Activated CD8-positive, alpha-beta memory T cell treated with anti-CD3 and anti-CD28 coated beads, Interleukin-2, amount 10 ng/mL, durations not matched to agents 7 days and 5 days (primary cell): ENCODE results near the gene GRAMD1B. TPM values are rescaled to one million over a fixed set of nuclear protein-coding genes. Genes with fewer than 3 reads are reported as not detected.

Source experiments
- ATAC-seq: fragments of 150-1000 bp; cut with Tn5 transposase; one replicate; pipeline ENCODE4 v1.10.0; 2021; ENCODE audit warnings: moderate library complexity
- CTCF ChIA-PET: fragments of 350-600 bp; sonication (Branson Sonifier 250); formaldehyde crosslinking; loops from one replicate; lab custom pipeline; 2021; ENCODE audit warnings: antibody characterized with exemption; lab: Charles Lee
- DNase-seq: peaks from one replicate; pipeline ENCODE4 v3.0.0-alpha.2; 2020
- H3K27ac Mint-ChIP-seq: one replicate; pipeline ENCODE4 v1.8.0; 2021; ENCODE audit warnings: mild to moderate bottlenecking, mixed read lengths
- H3K27me3 Mint-ChIP-seq: one replicate; pipeline ENCODE4 v1.8.0; 2021; ENCODE audit warnings: mixed read lengths
- H3K36me3 Mint-ChIP-seq: one replicate; pipeline ENCODE4 v1.8.0; 2021; ENCODE audit warnings: mild to moderate bottlenecking, mixed read lengths
- H3K4me1 Mint-ChIP-seq: one replicate; pipeline ENCODE4 v1.8.0; 2021; ENCODE audit warnings: mixed read lengths
- H3K4me3 Mint-ChIP-seq: one replicate; pipeline ENCODE4 v1.8.0; 2021; ENCODE audit warnings: mild to moderate bottlenecking, moderate library complexity, mixed read lengths
- H3K9me3 Mint-ChIP-seq: one replicate; pipeline ENCODE4 v1.8.0; 2022; ENCODE audit warnings: low read depth, mixed read lengths
- total RNA-seq, 2 experiments: library from RNA; stranded (reverse); gene quantifications; one replicate each; pipeline ENCODE4 v1.2.3, GENCODE V29; 2021

The GRAMD1B gene
- total RNA-seq, 2 experiments from 2014 or later, result 75.6 to 89.9 TPM

DNA sequence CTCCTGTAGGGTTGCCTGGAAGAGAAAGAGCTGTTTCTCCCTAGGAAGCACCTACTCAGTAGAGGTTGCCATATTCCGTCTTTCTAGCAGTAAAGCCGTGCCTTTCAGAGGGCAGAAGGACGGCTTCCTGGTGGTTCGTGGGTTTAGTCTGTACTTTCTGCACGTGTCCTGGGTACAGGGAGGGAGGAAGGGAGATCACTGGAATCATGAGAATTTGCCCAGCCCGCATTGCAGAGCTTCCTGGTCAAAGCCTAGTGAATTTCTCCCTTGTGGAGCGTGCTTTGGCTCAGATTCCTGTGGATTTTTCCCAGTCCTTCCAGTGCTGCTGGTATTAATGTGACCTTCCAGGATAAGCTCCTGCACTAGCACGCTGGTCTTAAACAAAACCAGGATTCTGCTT lies 44.9 kb downstream of the GRAMD1B start:
- CTCF ChIA-PET, result interaction anchor here (0.7 to 9.9 kb wide), 10 partner anchors 10 to 174 kb away, joined by 3 to 248 read pairs (median 4); no protein-coding TSS in a partner anchor
- Mint-ChIP-seq H3K27me3 (no peaks in the 10 kb centered on the region), H3K4me3 (no peak overlapping the region), H3K9me3 (no peaks in the 10 kb centered on the region), H3K27ac (no peak overlapping the region), H3K4me1 (peaks cover 51% of the 10 kb centered on the region), H3K36me3 (peaks cover 13% of the 10 kb centered on the region)
- DNase-seq (no peak), ATAC-seq (no peak)

DNA sequence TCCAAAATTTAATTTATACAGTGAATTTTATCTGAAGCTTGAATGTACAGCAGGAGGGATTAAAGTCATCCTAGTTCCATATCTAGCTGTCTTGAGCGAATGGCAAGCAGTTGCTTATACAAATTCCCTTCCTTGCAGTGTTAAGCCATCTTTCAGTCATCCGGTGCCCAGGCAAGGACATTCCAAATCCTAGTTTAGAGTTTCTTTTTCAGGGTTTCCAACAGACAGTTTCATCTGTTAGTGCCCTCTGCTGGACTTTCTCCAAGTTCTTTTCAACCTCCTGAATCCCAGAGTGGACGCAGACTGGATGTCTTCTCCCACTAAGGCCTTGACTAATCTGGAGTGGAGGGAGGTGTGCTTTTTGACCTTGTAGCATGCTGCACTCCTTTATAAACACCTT lies 45.4 kb downstream of the GRAMD1B start:
- H3K4me1 Mint-ChIP-seq, result peaks cover 54% of the 10 kb centered on the region
- H3K4me3 Mint-ChIP-seq, result no peak overlapping the region
- DNase-seq (no peak), ATAC-seq (no peak)
- H3K27me3 Mint-ChIP-seq, result no peaks in the 10 kb centered on the region
- no peak overlapping the region for H3K27ac Mint-ChIP-seq
- CTCF ChIA-PET, result interaction anchor here (0.7 to 9.9 kb wide), 7 partner anchors 9 to 94 kb away, joined by 3 to 248 read pairs (median 4); no protein-coding TSS in a partner anchor
- no peaks in the 10 kb centered on the region for H3K9me3 Mint-ChIP-seq
- H3K36me3 Mint-ChIP-seq, result peaks cover 14% of the 10 kb centered on the region

- H3K27ac Mint-ChIP-seq, result no peak overlapping the region
- no peak overlapping the region for H3K4me3 Mint-ChIP-seq
- peaks cover 27% of the 10 kb centered on the region for H3K36me3 Mint-ChIP-seq
- DNase-seq, result no peak
- no peaks in the 10 kb centered on the region for H3K9me3 Mint-ChIP-seq
- no peaks in the 10 kb centered on the region for H3K27me3 Mint-ChIP-seq
- peaks cover 64% of the 10 kb centered on the region for H3K4me1 Mint-ChIP-seq
- no peak for ATAC-seq
- CTCF ChIA-PET, result interaction anchor here (1.0 to 9.9 kb wide), 13 partner anchors 8 to 207 kb away, joined by 3 to 248 read pairs (median 5); no protein-coding TSS in a partner anchor
These were observed 47.3 kb downstream of the GRAMD1B start for GRCh38 chr11:123477205-123477907.

- peak overlapping the region; percentile 78 for H3K27ac Mint-ChIP-seq
- no peaks in the 10 kb centered on the region for H3K9me3 Mint-ChIP-seq
- peak; percentile 47 for DNase-seq
- peaks cover 71% of the 10 kb centered on the region for H3K4me1 Mint-ChIP-seq
- H3K27me3 Mint-ChIP-seq, result no peaks in the 10 kb centered on the region
- peak; percentile 45 for ATAC-seq
- CTCF ChIA-PET, result interaction anchor here (0.8 to 9.9 kb wide), 46 partner anchors 9 to 421 kb away, joined by 3 to 248 read pairs (median 5); no protein-coding TSS in a partner anchor
- peaks cover 32% of the 10 kb centered on the region for H3K36me3 Mint-ChIP-seq
- peak overlapping the region; percentile 57 for H3K4me3 Mint-ChIP-seq
These were observed 48.4 kb downstream of the GRAMD1B start for GRCh38 chr11:123478352-123478987.

- Mint-ChIP-seq H3K4me3 (peak overlapping the region; percentile 57), H3K27ac (peak overlapping the region; percentile 78), H3K4me1 (peaks cover 75% of the 10 kb centered on the region), H3K36me3 (peaks cover 35% of the 10 kb centered on the region), H3K9me3 (no peaks in the 10 kb centered on the region), H3K27me3 (no peaks in the 10 kb centered on the region)
- peak; percentile 63 for DNase-seq
- CTCF ChIA-PET, result interaction anchor here (0.7 to 9.9 kb wide), 48 partner anchors 9 to 422 kb away, joined by 3 to 248 read pairs (median 5); no protein-coding TSS in a partner anchor
- ATAC-seq, result peak; percentile 76
These were observed 49.2 kb downstream of the GRAMD1B start for GRCh38 chr11:123479048-123479837.

DNA sequence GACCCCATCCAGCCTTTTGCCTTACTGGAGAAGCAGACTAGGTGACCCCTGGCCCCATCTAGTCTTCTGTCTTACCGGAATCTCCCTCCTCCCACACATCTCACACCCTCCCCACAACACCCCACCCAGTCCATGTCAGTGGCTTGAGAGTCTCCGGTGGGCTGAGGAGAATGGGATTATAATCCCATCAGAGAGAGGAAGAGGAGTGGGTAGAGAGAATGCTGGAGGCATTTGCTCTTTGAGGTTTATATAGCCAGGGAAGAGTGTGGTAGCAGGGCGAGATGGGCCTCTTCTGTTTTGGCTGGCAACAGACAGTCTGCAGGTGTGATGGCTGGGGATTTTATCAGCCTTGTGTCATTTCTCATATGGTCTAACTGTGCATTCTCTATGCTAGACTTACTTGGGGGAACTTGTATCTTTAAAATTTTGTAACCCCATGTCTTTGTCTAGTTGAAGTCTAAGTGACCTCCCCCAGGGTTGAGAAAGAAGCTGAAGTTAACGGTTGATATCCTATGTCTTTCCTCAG lies 50.3 kb downstream of the GRAMD1B start:
- no peak for ATAC-seq
- peak overlapping the region; percentile 19 for H3K27ac Mint-ChIP-seq
- H3K9me3 Mint-ChIP-seq, result no peaks in the 10 kb centered on the region
- H3K27me3 Mint-ChIP-seq, result no peaks in the 10 kb centered on the region
- H3K4me1 Mint-ChIP-seq, result peaks cover 77% of the 10 kb centered on the region
- no peak overlapping the region for H3K4me3 Mint-ChIP-seq
- DNase-seq, result no peak
- CTCF ChIA-PET, result interaction anchor here (0.7 to 9.9 kb wide), 10 partner anchors 8 to 424 kb away, joined by 3 to 248 read pairs (median 6); no protein-coding TSS in a partner anchor
- peaks cover 38% of the 10 kb centered on the region for H3K36me3 Mint-ChIP-seq

GRCh38 chr11:123480882-123481281 lies 50.8 kb downstream of the GRAMD1B start:
- Mint-ChIP-seq H3K36me3 (peaks cover 40% of the 10 kb centered on the region), H3K27ac (no peak overlapping the region), H3K9me3 (no peaks in the 10 kb centered on the region), H3K4me1 (peaks cover 72% of the 10 kb centered on the region), H3K27me3 (no peaks in the 10 kb centered on the region), H3K4me3 (no peak overlapping the region)
- DNase-seq, result no peak
- no peak for ATAC-seq
- CTCF ChIA-PET, result interaction anchor here (0.7 to 9.9 kb wide), 7 partner anchors 17 to 424 kb away, joined by 3 to 248 read pairs (median 6); no protein-coding TSS in a partner anchor

- DNase-seq (peak; percentile 59), ATAC-seq (no peak)
- Mint-ChIP-seq H3K36me3 (peaks cover 42% of the 10 kb centered on the region), H3K9me3 (no peaks in the 10 kb centered on the region), H3K4me3 (no peak overlapping the region), H3K27me3 (no peaks in the 10 kb centered on the region), H3K4me1 (peaks cover 69% of the 10 kb centered on the region), H3K27ac (no peak overlapping the region)
- CTCF ChIA-PET, result interaction anchor here (0.5 to 9.9 kb wide), 7 partner anchors 14 to 352 kb away, joined by 3 to 248 read pairs (median 3); no protein-coding TSS in a partner anchor
These were observed 51.6 kb downstream of the GRAMD1B start for GRCh38 chr11:123481640-123482039.

- H3K27me3 Mint-ChIP-seq, result no peaks in the 10 kb centered on the region
- H3K4me3 Mint-ChIP-seq, result no peak overlapping the region
- CTCF ChIA-PET, result interaction anchor here (0.9 to 9.9 kb wide), 5 partner anchors 14 to 181 kb away, joined by 3 to 248 read pairs (median 3); no protein-coding TSS in a partner anchor
- H3K27ac Mint-ChIP-seq, result no peak overlapping the region
- DNase-seq, result no peak
- peaks cover 43% of the 10 kb centered on the region for H3K36me3 Mint-ChIP-seq
- H3K4me1 Mint-ChIP-seq, result peaks cover 66% of the 10 kb centered on the region
- no peaks in the 10 kb centered on the region for H3K9me3 Mint-ChIP-seq
- no peak for ATAC-seq
These were observed 52.1 kb downstream of the GRAMD1B start for GRCh38 chr11:123482218-123482617.

GRCh38 chr11:123483058-123483457 lies 53.0 kb downstream of the GRAMD1B start:
- no peaks in the 10 kb centered on the region for H3K27me3 Mint-ChIP-seq
- no peaks in the 10 kb centered on the region for H3K9me3 Mint-ChIP-seq
- H3K4me1 Mint-ChIP-seq, result peaks cover 64% of the 10 kb centered on the region
- peaks cover 45% of the 10 kb centered on the region for H3K36me3 Mint-ChIP-seq
- H3K4me3 Mint-ChIP-seq, result no peak overlapping the region
- no peak for ATAC-seq
- no peak overlapping the region for H3K27ac Mint-ChIP-seq
- CTCF ChIA-PET, result interaction anchor here (0.7 kb wide), 1 partner anchor 76 kb away, joined by 3 read pairs; no protein-coding TSS in a partner anchor
- no peak for DNase-seq

GRCh38 chr11:123483466-123483865 lies 53.4 kb downstream of the GRAMD1B start:
- H3K36me3 Mint-ChIP-seq, result peaks cover 45% of the 10 kb centered on the region
- ATAC-seq, result no peak
- H3K4me3 Mint-ChIP-seq, result no peak overlapping the region
- H3K4me1 Mint-ChIP-seq, result peaks cover 59% of the 10 kb centered on the region
- CTCF ChIA-PET, result interaction anchor here (0.7 to 2.1 kb wide), 4 partner anchors 52 to 222 kb away, joined by 3 to 12 read pairs (median 6); no protein-coding TSS in a partner anchor
- no peaks in the 10 kb centered on the region for H3K27me3 Mint-ChIP-seq
- no peaks in the 10 kb centered on the region for H3K9me3 Mint-ChIP-seq
- H3K27ac Mint-ChIP-seq, result no peak overlapping the region
- DNase-seq, result no peak

- no peak overlapping the region for H3K4me3 Mint-ChIP-seq
- peaks cover 50% of the 10 kb centered on the region for H3K4me1 Mint-ChIP-seq
- DNase-seq (no peak), ATAC-seq (no peak)
- CTCF ChIA-PET, result interaction anchor here (1.0 to 2.1 kb wide), 5 partner anchors 9 to 223 kb away, joined by 4 to 12 read pairs (median 6); no protein-coding TSS in a partner anchor
- H3K27me3 Mint-ChIP-seq, result no peaks in the 10 kb centered on the region
- no peaks in the 10 kb centered on the region for H3K9me3 Mint-ChIP-seq
- peaks cover 42% of the 10 kb centered on the region for H3K36me3 Mint-ChIP-seq
- H3K27ac Mint-ChIP-seq, result no peak overlapping the region
These were observed 54.4 kb downstream of the GRAMD1B start for GRCh38 chr11:123484448-123484847.
